A673 (cell line): ENCODE data around the gene NPIPB2. TPM values are rescaled to one million over a fixed set of nuclear protein-coding genes. Genes with fewer than 3 reads are reported as not detected.
"Not testable (repeated sequence)": the region's sequence is repeated elsewhere in the genome, so short reads cannot be mapped to it uniquely, and the experiment has no call there.

Experiments
- BruUV-seq: library from RNA; stranded (reverse); fragments of 400-500 nt; replicated peaks from 2 replicates; lab custom pipeline; 2021; lab: Mats Ljungman, UMichigan
- CTCF ChIA-PET: fragments of 300-600 bp; sonication (Branson Sonifier 250); formaldehyde crosslinking; loops from one replicate; lab custom pipeline; 2022; ENCODE audit warnings: antibody characterized with exemption; lab: Charles Lee
- POLR2A ChIA-PET: fragments of 300-600 bp; sonication (Branson Sonifier 250); formaldehyde crosslinking; loops from one replicate; lab custom pipeline; 2022; ENCODE audit warnings: antibody characterized with exemption; ENCODE audit not compliant: low non-redundant PET; lab: Charles Lee
- DNase-seq: peaks from one replicate; pipeline ENCODE4 v3.0.0-alpha.2; 2015; ENCODE audit warnings: low spot score
- H3K27ac ChIP-seq: fragments of 200-600 bp; sonication (generic); 2 replicates; pipeline ENCODE4 v1.5.1; 2016; ENCODE audit warnings: mixed run types, low read depth, mild to moderate bottlenecking, mixed read lengths, antibody characterized with exemption, low read length; ENCODE audit not compliant: poor library complexity, severe bottlenecking
- H3K27me3 ChIP-seq: fragments of 200-600 bp; sonication (generic); replicated peaks from 2 replicates; pipeline ENCODE4 v1.6.1; 2017; ENCODE audit warnings: mixed run types, low read depth, mild to moderate bottlenecking, mixed read lengths, antibody characterized with exemption, low read length; ENCODE audit not compliant: insufficient read depth, poor library complexity
- H3K36me3 ChIP-seq: fragments of 200-600 bp; sonication (generic); 2 replicates; pipeline ENCODE4 v1.6.1; 2016; ENCODE audit warnings: mixed run types, mild to moderate bottlenecking, mixed read lengths, antibody characterized with exemption, low read length; ENCODE audit not compliant: insufficient read depth, poor library complexity, severe bottlenecking
- H3K4me1 ChIP-seq: fragments of 200-600 bp; sonication (generic); 2 replicates; pipeline ENCODE4 v1.6.1; 2017; ENCODE audit warnings: mixed run types, mild to moderate bottlenecking, mixed read lengths, antibody characterized with exemption, low read length; ENCODE audit not compliant: insufficient read depth, poor library complexity, severe bottlenecking
- H3K4me3 ChIP-seq: fragments of 200-600 bp; sonication (generic); 2 replicates; pipeline ENCODE4 v1.5.1; 2016; ENCODE audit warnings: low read depth, mixed run types, mild to moderate bottlenecking, mixed read lengths, low read length; ENCODE audit not compliant: poor library complexity, severe bottlenecking
- H3K9me3 ChIP-seq: fragments of 200-600 bp; sonication (generic); 2 replicates; pipeline ENCODE4 v1.6.1; 2016; ENCODE audit warnings: mixed run types, low read depth, mild to moderate bottlenecking, mixed read lengths, antibody characterized with exemption, low read length; ENCODE audit not compliant: poor library complexity, severe bottlenecking
- EZH2 ChIP-seq: fragments of 200-600 bp; sonication (generic); IDR thresholded peaks from 2 replicates; pipeline ENCODE4 v1.6.1; 2017; ENCODE audit warnings: borderline replicate concordance, low read depth, mild to moderate bottlenecking, mixed read lengths, antibody characterized with exemption, low read length; ENCODE audit not compliant: poor library complexity, severe bottlenecking
- intact Hi-C: fragments of 100-400 bp; cut with micrococcal nuclease; formaldehyde crosslinking; loops from one replicate; pipeline ENCODE4 v1.10.0; 2022; ENCODE audit not compliant: unreplicated experiment
- total RNA-seq: library from RNA; stranded (reverse); gene quantifications from 2 replicates; pipeline ENCODE4 v1.2.3, GENCODE V29; 2021
- TF ChIP-seq, protein P1 (sequence below): fragments of 300-800, 200-600 bp; sonication (generic); conservative IDR thresholded peaks from 2 replicates; pipeline ENCODE4 v1.5.1; 2017; ENCODE audit warnings: low read depth, mild to moderate bottlenecking, antibody characterized with exemption, low read length, moderate library complexity, mixed read lengths

NPIPB2 gene
- total RNA-seq, 1 experiment from 2014 or later = 9.6 TPM

DNA sequence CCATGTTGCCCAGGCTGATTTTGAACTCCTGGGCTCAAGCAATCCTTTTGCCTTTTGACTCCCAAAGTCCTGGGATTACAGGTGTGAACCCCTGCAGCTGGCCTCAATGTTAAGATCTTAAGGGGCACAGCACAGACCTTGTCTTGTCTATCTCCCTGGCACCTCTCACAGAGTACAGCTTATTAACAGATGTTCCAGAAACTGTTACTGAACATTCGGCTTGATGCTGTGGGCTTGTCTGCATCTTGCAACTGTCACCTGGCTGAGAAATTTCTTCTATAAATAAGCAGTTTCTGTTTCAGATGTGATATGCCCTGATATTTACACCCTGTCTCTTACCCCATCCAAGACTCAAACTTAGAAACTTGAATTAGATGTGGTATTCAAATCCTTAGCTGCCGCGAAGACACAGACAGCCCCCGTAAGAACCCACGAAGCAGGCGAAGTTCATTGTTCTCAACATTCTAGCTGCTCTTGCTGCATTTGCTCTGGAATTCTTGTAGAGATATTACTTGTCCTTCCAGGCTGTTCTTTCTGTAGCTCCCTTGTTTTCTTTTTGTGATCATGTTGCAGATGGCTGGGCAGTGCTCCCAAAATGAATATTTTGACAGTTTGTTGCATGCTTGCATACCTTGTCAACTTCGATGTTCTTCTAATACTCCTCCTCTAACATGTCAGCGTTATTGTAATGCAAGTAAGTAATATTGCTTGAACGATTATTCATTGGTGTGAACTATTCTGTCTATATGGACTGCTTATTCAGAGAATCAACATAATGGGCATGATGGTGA lies 23.1 kb upstream of the NPIPB2 start, which contains the start of gene TNFRSF17:
Gene TNFRSF17, plus strand, starts transcription at position 450 of the 791 bp plus-strand sequence. Its CDS starts 115 bp downstream, at position 565.
- DNase-seq = no peak
- peaks cover 14% of the 10 kb centered on the region for H3K27me3 ChIP-seq
- no peaks in the 10 kb centered on the region for H3K9me3 ChIP-seq
- H3K4me1 ChIP-seq = no peaks in the 10 kb centered on the region
- CTCF ChIA-PET = no interaction called here
- H3K27ac ChIP-seq = no peak within 1 kb of the TSS
- no peaks in the 10 kb centered on the region for H3K36me3 ChIP-seq
- H3K4me3 ChIP-seq = no peak within 1 kb of the TSS
- BruUV-seq = no TSS peak
- no peak for TF ChIP-seq EZH2
- TF ChIP-seq, protein P1, sequence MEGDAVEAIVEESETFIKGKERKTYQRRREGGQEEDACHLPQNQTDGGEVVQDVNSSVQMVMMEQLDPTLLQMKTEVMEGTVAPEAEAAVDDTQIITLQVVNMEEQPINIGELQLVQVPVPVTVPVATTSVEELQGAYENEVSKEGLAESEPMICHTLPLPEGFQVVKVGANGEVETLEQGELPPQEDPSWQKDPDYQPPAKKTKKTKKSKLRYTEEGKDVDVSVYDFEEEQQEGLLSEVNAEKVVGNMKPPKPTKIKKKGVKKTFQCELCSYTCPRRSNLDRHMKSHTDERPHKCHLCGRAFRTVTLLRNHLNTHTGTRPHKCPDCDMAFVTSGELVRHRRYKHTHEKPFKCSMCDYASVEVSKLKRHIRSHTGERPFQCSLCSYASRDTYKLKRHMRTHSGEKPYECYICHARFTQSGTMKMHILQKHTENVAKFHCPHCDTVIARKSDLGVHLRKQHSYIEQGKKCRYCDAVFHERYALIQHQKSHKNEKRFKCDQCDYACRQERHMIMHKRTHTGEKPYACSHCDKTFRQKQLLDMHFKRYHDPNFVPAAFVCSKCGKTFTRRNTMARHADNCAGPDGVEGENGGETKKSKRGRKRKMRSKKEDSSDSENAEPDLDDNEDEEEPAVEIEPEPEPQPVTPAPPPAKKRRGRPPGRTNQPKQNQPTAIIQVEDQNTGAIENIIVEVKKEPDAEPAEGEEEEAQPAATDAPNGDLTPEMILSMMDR = no peak
- POLR2A ChIA-PET = no interaction called here
- intact Hi-C loops = no loop called here

- POLR2A ChIA-PET = no interaction called here
- no TSS peak for BruUV-seq
- intact Hi-C loops = no loop called here
- CTCF ChIA-PET = no interaction called here
- Histone ChIP-seq H3K27me3 (peaks cover 14% of the 10 kb centered on the region), H3K27ac (no peak overlapping the region), H3K9me3 (no peaks in the 10 kb centered on the region), H3K36me3 (no peaks in the 10 kb centered on the region), H3K4me1 (no peaks in the 10 kb centered on the region), H3K4me3 (no peak overlapping the region)
- DNase-seq = no peak
- TF ChIP-seq, protein P1 = no peak
- no peak for TF ChIP-seq EZH2
These were observed 21.9 kb upstream of the NPIPB2 start for GRCh38 chr16:11963706-11964105.

DNA sequence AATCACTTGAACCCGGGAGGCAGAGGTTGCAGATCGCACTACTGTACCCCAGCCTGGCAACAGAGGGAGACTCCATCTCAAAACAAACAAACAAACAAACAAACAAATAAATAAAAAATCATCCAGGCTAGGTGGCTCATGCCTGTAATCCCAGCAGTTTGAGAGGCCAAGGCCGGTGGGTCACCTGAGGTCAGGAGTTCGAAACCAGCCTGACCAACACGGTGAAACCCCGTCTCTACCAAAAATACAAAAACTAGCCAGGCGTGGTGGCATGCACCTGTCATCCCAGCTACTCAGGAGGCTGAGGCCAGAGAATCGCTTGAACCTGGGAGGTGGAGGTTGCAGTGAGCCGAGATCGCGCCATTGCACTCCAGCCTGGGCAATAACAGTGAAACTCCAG lies 21.1 kb upstream of the NPIPB2 start:
- DNase-seq, intact Hi-C loops, H3K4me1 ChIP-seq, H3K27ac ChIP-seq, H3K4me3 ChIP-seq, BruUV-seq, H3K9me3 ChIP-seq, H3K36me3 ChIP-seq, POLR2A ChIA-PET: not testable (repeated sequence)
- H3K27me3 ChIP-seq = peaks cover 14% of the 10 kb centered on the region
- CTCF ChIA-PET = interaction anchor here (0.6 kb wide), 1 partner anchor 47 kb away, joined by 4 read pairs; no protein-coding TSS in a partner anchor

- POLR2A ChIA-PET, BruUV-seq, H3K36me3 ChIP-seq, CTCF ChIA-PET, DNase-seq, H3K4me1 ChIP-seq, H3K4me3 ChIP-seq, intact Hi-C loops, H3K27ac ChIP-seq, H3K9me3 ChIP-seq: not testable (repeated sequence)
- peaks cover 11% of the 10 kb centered on the region for H3K27me3 ChIP-seq
These were observed 20.6 kb upstream of the NPIPB2 start for GRCh38 chr16:11962457-11962856.
